A549 treated with AZD9567 at 1 μM for 4 hours (cell line): ENCODE results near the gene CCL13. TPM values are rescaled to one million over a fixed set of nuclear protein-coding genes. Genes with fewer than 3 reads are reported as not detected.

Experiments
- total RNA-seq: library from RNA; stranded (reverse); fragments of 200-300 nt; extraction: Qiagen RNA extraction; gene quantifications from 5 replicates; pipeline ENCODE4 v1.2.3, GENCODE V29; 2022; ENCODE audit not compliant: insufficient read depth

Gene CCL13
- not detected in 5 replicates for total RNA-seq

DNA sequence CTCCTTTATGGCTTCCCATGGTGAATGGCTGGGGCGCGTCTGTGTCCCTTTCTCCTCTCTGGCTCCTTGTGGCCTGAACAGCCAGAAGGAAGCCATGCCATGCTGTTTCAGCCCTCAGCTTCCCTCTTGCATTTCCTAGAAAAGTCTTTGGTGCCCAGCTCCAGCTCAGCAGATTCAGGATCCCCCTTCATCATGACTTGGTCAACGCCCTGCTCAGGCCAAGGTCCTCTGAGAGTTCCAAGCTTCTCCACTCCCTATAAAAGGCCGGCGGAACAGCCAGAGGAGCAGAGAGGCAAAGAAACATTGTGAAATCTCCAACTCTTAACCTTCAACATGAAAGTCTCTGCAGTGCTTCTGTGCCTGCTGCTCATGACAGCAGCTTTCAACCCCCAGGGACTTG, at the start of gene CCL13:
Gene CCL13 (plus strand): TSS at position 287 of the 400 bp plus-strand sequence. CDS start 47 bp downstream, at position 334.

DNA sequence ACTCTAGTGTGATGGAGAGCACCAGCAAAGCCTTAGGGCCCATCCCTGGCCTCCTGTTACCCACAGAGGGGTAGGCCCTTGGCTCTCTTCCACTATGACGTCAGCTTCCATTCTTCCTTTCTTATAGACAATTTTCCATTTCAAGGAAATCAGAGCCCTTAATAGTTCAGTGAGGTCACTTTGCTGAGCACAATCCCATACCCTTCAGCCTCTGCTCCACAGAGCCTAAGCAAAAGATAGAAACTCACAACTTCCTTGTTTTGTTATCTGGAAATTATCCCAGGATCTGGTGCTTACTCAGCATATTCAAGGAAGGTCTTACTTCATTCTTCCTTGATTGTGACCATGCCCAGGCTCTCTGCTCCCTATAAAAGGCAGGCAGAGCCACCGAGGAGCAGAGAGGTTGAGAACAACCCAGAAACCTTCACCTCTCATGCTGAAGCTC, 37.2 kb upstream of the CCL13 start, which contains the start of gene CCL8:
Gene CCL8 (plus strand): TSS at position 397 of the 445 bp plus-strand sequence. CDS start 67 bp downstream, outside the sequence.

GRCh38 chr17:34363183-34363661, 6.9 kb downstream of the CCL13 start, which contains the start of gene CCL1:
Gene CCL1, minus strand, starts transcription at chr17:34363233. Its CDS starts 72 bp downstream, at chr17:34363161.

Other genes with a start within 250 kb of the CCL13 start
- 7.9 to 11.1 TPM (median 10.2 TPM) in 5 replicates for gene CCL2, start 101.2 kb upstream of the CCL13 start, total RNA-seq
- 0.21 to 0.70 TPM (median 0.28 TPM) in 3 of 5 replicates, not detected in the others for gene CCL7, start 86.3 kb upstream of the CCL13 start, total RNA-seq
- not detected in 5 replicates for gene CCL11, start 70.7 kb upstream of the CCL13 start, total RNA-seq
- not detected in 5 replicates for gene CCL8, start 37.0 kb upstream of the CCL13 start, total RNA-seq
- gene CCL1, start 6.8 kb downstream of the CCL13 start, total RNA-seq, result not detected in 5 replicates
- gene TMEM132E, start 223.1 kb downstream of the CCL13 start, total RNA-seq, result 0.01 TPM in 1 of 5 replicates, not detected in the others